SIG-M5 (cell line): ENCODE data around the gene PRRC2B.

Source experiments
- DNase-seq: peaks from one replicate; lab custom pipeline; 2025; lab: John Stamatoyannopoulos, UW

The PRRC2B gene

GRCh38 chr9:131409458-131409992, 15.6 kb downstream of the PRRC2B start:
- no peak for DNase-seq

GRCh38 chr9:131410044-131410491, 16.2 kb downstream of the PRRC2B start:
- peak; percentile 52 for DNase-seq

GRCh38 chr9:131411719-131412681, 18.1 kb downstream of the PRRC2B start:
- no peak for DNase-seq

- no peak for DNase-seq
Observed at GRCh38 chr9:131416509-131416908, 22.6 kb downstream of the PRRC2B start.

GRCh38 chr9:131417264-131418142, 23.6 kb downstream of the PRRC2B start:
- no peak for DNase-seq

GRCh38 chr9:131418143-131419025, 24.5 kb downstream of the PRRC2B start:
- no peak for DNase-seq

GRCh38 chr9:131419026-131419614, 25.2 kb downstream of the PRRC2B start:
- DNase-seq: no peak

GRCh38 chr9:131419716-131420115, 25.8 kb downstream of the PRRC2B start:
- no peak for DNase-seq

GRCh38 chr9:131420980-131421624, 27.2 kb downstream of the PRRC2B start:
- no peak for DNase-seq

- no peak for DNase-seq
Observed at GRCh38 chr9:131421691-131422090, 27.8 kb downstream of the PRRC2B start.

- no peak for DNase-seq
Observed at GRCh38 chr9:131422241-131422792, 28.4 kb downstream of the PRRC2B start.

- no peak for DNase-seq
Observed at GRCh38 chr9:131423171-131423581, 29.3 kb downstream of the PRRC2B start.

- DNase-seq: no peak
Observed at GRCh38 chr9:131426545-131426944, 32.7 kb downstream of the PRRC2B start.

- no peak for DNase-seq
Observed at GRCh38 chr9:131429121-131430012, 35.5 kb downstream of the PRRC2B start.

GRCh38 chr9:131432050-131432449, 38.2 kb downstream of the PRRC2B start:
- DNase-seq: no peak

- DNase-seq: no peak
Observed at GRCh38 chr9:131432597-131433301, 38.9 kb downstream of the PRRC2B start.

GRCh38 chr9:131433302-131433854, 39.5 kb downstream of the PRRC2B start:
- no peak for DNase-seq

GRCh38 chr9:131434673-131435072, 40.8 kb downstream of the PRRC2B start:
- no peak for DNase-seq
